BLaER1 (cell line): ENCODE results near the gene SLC12A8.

Experiments
- H3K27ac ChIP-seq: shearing (Covaris generic); formaldehyde crosslinking; 2 replicates; pipeline ENCODE4 v1.8.1; 2022
- H3K27me3 ChIP-seq: shearing (Covaris generic); formaldehyde crosslinking; 2 replicates; pipeline ENCODE4 v1.8.1; 2022
- H3K36me3 ChIP-seq: shearing (Covaris generic); formaldehyde crosslinking; 2 replicates; pipeline ENCODE4 v1.8.1; 2022
- H3K4me1 ChIP-seq: shearing (Covaris generic); formaldehyde crosslinking; 2 replicates; pipeline ENCODE4 v1.8.1; 2022
- H3K4me2 ChIP-seq: shearing (Covaris generic); formaldehyde crosslinking; 2 replicates; pipeline ENCODE4 v1.8.1; 2022
- H3K4me3 ChIP-seq: shearing (Covaris generic); formaldehyde crosslinking; 2 replicates; pipeline ENCODE4 v1.8.1; 2022
- H3K9ac ChIP-seq: shearing (Covaris generic); formaldehyde crosslinking; 2 replicates; pipeline ENCODE4 v1.8.1; 2022
- H3K9me3 ChIP-seq: shearing (Covaris generic); formaldehyde crosslinking; 2 replicates; pipeline ENCODE4 v1.8.1; 2022
- H4K20me1 ChIP-seq: shearing (Covaris generic); formaldehyde crosslinking; 2 replicates; pipeline ENCODE4 v1.8.1; 2022
- Cebpa-rat ChIP-seq: shearing (Covaris generic); IDR thresholded peaks from 2 replicates; pipeline ENCODE4 v1.8.1; 2022

SLC12A8 gene

GRCh38 chr3:125240496-125240895 lies 27.9 kb upstream of the SLC12A8 start:
- H4K20me1 ChIP-seq: no peaks in the 10 kb centered on the region
- H3K27ac ChIP-seq: no peak overlapping the region
- no peak for TF ChIP-seq Cebpa-rat

DNA sequence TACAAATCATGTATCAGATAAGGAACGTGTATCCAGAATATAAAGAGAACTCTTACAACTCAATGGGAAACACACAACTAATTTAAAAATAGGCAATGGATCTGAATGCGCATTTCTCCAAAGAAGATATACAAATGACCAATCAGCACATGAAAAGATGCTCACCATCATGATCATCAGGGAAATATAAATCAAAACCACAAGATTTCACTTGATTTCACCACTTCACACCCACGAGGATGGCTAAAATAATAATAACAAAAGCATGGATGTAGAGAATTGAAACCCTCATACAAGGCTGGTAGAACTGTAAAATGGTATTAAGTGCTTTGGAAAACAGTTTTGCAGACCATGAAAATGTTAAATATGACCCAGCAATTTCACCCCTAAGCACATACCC lies 26.7 kb upstream of the SLC12A8 start:
- Histone ChIP-seq H3K4me1 (no peaks in the 10 kb centered on the region), H3K4me3 (no peak overlapping the region), H3K36me3 (peaks cover 42% of the 10 kb centered on the region), H3K27me3 (no peaks in the 10 kb centered on the region), H3K27ac (no peak overlapping the region), H3K4me2 (no peak overlapping the region), H3K9me3 (peaks cover 6% of the 10 kb centered on the region; the same call in 1 of the 2 replicates), H4K20me1 (no peaks in the 10 kb centered on the region), H3K9ac (no peak overlapping the region)
- TF ChIP-seq Cebpa-rat: no peak

More at GRCh38 chr3:125240496-125240895, 27.9 kb upstream of the SLC12A8 start:
- Histone ChIP-seq H3K9me3 (peaks cover 6% of the 10 kb centered on the region; the same call in 1 of the 2 replicates), H3K4me2 (no peak overlapping the region), H3K36me3 (peaks cover 44% of the 10 kb centered on the region), H3K4me3 (no peak overlapping the region), H3K9ac (no peak overlapping the region), H3K27me3 (no peaks in the 10 kb centered on the region), H3K4me1 (no peaks in the 10 kb centered on the region)

DNA sequence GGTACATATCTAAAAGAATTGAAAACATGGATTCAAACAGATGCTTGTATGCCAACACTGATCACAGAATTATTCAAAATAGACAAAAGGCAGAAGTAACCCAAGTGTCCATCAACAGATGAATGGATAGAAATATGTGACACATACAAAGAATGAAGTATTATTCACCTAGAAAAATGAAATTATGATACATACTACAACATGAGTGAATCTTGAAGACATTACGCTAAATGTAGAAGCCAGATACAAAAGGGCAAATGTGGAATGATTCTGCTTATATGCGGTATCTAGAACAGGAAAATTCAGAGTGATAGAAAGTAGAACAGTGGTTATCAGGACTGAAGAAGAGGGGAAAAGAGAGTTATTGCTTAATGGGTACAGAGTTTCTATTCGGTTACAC lies 26.2 kb upstream of the SLC12A8 start:
- TF ChIP-seq Cebpa-rat: no peak
- Histone ChIP-seq H4K20me1 (no peaks in the 10 kb centered on the region), H3K27me3 (no peaks in the 10 kb centered on the region), H3K9me3 (peaks cover 6% of the 10 kb centered on the region; the same call in 1 of the 2 replicates), H3K27ac (no peak overlapping the region), H3K4me3 (no peak overlapping the region), H3K4me1 (no peaks in the 10 kb centered on the region), H3K4me2 (no peak overlapping the region), H3K36me3 (peaks cover 40% of the 10 kb centered on the region), H3K9ac (no peak overlapping the region)

DNA sequence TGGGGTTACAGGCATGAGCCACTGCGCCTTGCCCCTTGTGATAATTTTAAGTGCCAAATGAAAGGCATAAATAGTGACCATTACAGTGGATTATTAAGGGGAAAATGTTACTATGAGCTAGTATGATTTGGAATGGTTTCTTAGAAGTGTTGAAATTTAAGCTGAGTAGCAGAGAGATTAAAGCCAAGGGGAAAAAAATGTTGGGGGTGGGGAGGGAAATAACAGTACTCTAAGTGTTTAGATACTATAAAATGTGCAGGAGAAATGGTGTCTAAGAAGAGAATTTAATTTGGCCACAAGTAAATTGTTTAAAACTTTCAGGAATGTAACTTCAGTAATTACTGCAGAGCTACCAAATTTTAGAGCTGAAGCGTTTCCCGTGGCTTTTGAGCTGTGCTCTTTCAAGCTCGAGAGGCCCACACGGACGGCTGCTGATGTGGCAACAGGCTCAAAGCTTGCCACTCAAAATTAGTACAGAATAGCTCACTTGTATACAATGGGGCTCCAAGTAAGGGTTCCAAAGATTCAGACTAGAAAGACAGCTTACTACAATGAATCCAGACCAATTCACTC lies 23.9 kb upstream of the SLC12A8 start:
- Histone ChIP-seq H3K27me3 (no peaks in the 10 kb centered on the region), H3K27ac (no peak overlapping the region), H3K4me3 (no peak overlapping the region), H3K9me3 (peaks cover 6% of the 10 kb centered on the region; the same call in 1 of the 2 replicates), H3K4me2 (no peak overlapping the region), H3K36me3 (peaks cover 54% of the 10 kb centered on the region), H3K4me1 (no peaks in the 10 kb centered on the region), H4K20me1 (no peaks in the 10 kb centered on the region), H3K9ac (no peak overlapping the region)
- no peak for TF ChIP-seq Cebpa-rat

GRCh38 chr3:125234831-125235230 lies 22.3 kb upstream of the SLC12A8 start:
- peaks cover 6% of the 10 kb centered on the region; the same call in 1 of the 2 replicates for H3K9me3 ChIP-seq
- no peak overlapping the region for H3K9ac ChIP-seq
- no peaks in the 10 kb centered on the region for H3K27me3 ChIP-seq
- no peak overlapping the region for H3K4me2 ChIP-seq
- no peak overlapping the region for H3K27ac ChIP-seq
- TF ChIP-seq Cebpa-rat: no peak
- H3K4me1 ChIP-seq: no peaks in the 10 kb centered on the region
- H3K4me3 ChIP-seq: no peak overlapping the region
- peaks cover 52% of the 10 kb centered on the region for H3K36me3 ChIP-seq
- no peaks in the 10 kb centered on the region for H4K20me1 ChIP-seq

- H3K4me3 ChIP-seq: no peak overlapping the region
- no peaks in the 10 kb centered on the region for H4K20me1 ChIP-seq
- H3K36me3 ChIP-seq: peaks cover 52% of the 10 kb centered on the region
- no peaks in the 10 kb centered on the region for H3K4me1 ChIP-seq
- H3K27ac ChIP-seq: no peak overlapping the region
- H3K9me3 ChIP-seq: peaks cover 6% of the 10 kb centered on the region; the same call in 1 of the 2 replicates
- H3K27me3 ChIP-seq: no peaks in the 10 kb centered on the region
- TF ChIP-seq Cebpa-rat: no peak
- no peak overlapping the region for H3K9ac ChIP-seq
- no peak overlapping the region for H3K4me2 ChIP-seq
Measured at GRCh38 chr3:125232401-125232800, 19.9 kb upstream of the SLC12A8 start.

- H3K27me3 ChIP-seq: no peaks in the 10 kb centered on the region
- no peaks in the 10 kb centered on the region for H3K4me1 ChIP-seq
- no peak overlapping the region for H3K4me3 ChIP-seq
- no peak overlapping the region for H3K4me2 ChIP-seq
- H3K27ac ChIP-seq: no peak overlapping the region
- peaks cover 47% of the 10 kb centered on the region for H3K36me3 ChIP-seq
- H4K20me1 ChIP-seq: no peaks in the 10 kb centered on the region
- TF ChIP-seq Cebpa-rat: no peak
- no peak overlapping the region for H3K9ac ChIP-seq
- H3K9me3 ChIP-seq: peaks cover 6% of the 10 kb centered on the region; the same call in 1 of the 2 replicates
Measured at GRCh38 chr3:125231895-125232294, 19.3 kb upstream of the SLC12A8 start.

GRCh38 chr3:125229707-125230106 lies 17.2 kb upstream of the SLC12A8 start:
- TF ChIP-seq Cebpa-rat: no peak
- no peak overlapping the region for H3K27ac ChIP-seq
- peaks cover 31% of the 10 kb centered on the region for H3K36me3 ChIP-seq
- no peaks in the 10 kb centered on the region for H4K20me1 ChIP-seq
- no peaks in the 10 kb centered on the region for H3K4me1 ChIP-seq
- H3K9me3 ChIP-seq: no peaks in the 10 kb centered on the region
- H3K9ac ChIP-seq: no peak overlapping the region
- H3K27me3 ChIP-seq: no peaks in the 10 kb centered on the region
- H3K4me3 ChIP-seq: no peak overlapping the region
- H3K4me2 ChIP-seq: no peak overlapping the region

DNA sequence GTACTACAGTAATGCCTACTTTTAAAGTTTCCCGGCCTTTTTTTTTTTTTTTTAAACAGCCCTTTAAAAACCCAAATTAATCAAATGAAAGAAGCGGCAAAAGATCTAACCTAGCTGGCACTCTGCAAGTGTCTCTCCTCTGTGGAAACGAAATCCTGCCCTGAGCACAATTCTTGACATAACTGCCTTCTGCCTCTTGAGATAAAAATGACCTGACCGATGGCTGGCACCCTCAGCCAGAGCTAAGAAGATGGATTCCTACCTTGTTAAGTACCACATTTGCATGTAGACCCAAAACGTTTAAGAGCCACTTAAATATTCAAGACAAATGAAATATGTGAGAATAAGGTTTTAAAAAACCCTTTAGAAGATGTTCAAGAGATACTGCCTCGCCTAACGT lies 16.6 kb upstream of the SLC12A8 start:
- no peak for TF ChIP-seq Cebpa-rat

GRCh38 chr3:125221831-125222230 lies 9.3 kb upstream of the SLC12A8 start:
- Histone ChIP-seq H3K4me3 (no peak overlapping the region), H3K4me2 (no peak overlapping the region), H3K36me3 (no peaks in the 10 kb centered on the region), H3K27me3 (no peaks in the 10 kb centered on the region), H3K4me1 (no peaks in the 10 kb centered on the region), H3K9ac (no peak overlapping the region), H3K9me3 (no peaks in the 10 kb centered on the region), H4K20me1 (no peaks in the 10 kb centered on the region), H3K27ac (no peak overlapping the region)
- no peak for TF ChIP-seq Cebpa-rat

More for the DNA sequence above, 16.6 kb upstream of the SLC12A8 start:
- no peak overlapping the region for H3K9ac ChIP-seq
- H3K9me3 ChIP-seq: no peaks in the 10 kb centered on the region
- H3K4me1 ChIP-seq: no peaks in the 10 kb centered on the region
- H3K36me3 ChIP-seq: peaks cover 31% of the 10 kb centered on the region
- H3K4me2 ChIP-seq: no peak overlapping the region
- no peak overlapping the region for H3K4me3 ChIP-seq
- H4K20me1 ChIP-seq: no peaks in the 10 kb centered on the region
- H3K27ac ChIP-seq: no peak overlapping the region
- H3K27me3 ChIP-seq: no peaks in the 10 kb centered on the region
